Retinal pigment epithelial cell (primary cell): ENCODE measurements around the gene EXOC4.

ENCODE experiments used
- DNase-seq: peaks from one replicate; pipeline ENCODE4 v3.0.0-alpha.2; 2010; ENCODE audit warnings: low read depth
- H3K4me3 ChIP-seq: 2 replicates; pipeline ENCODE4 v1.5.1; 2011; ENCODE audit warnings: mild to moderate bottlenecking, low read length, control low read depth, moderate library complexity
- CTCF ChIP-seq: conservative IDR thresholded peaks from 2 replicates; pipeline ENCODE4 v1.5.1; 2011; ENCODE audit warnings: low read depth, low read length, control low read depth, inconsistent platforms

EXOC4 gene

GRCh38 chr7:133556048-133556447 lies 303.2 kb downstream of the EXOC4 start:
- DNase-seq = no peak
- H3K4me3 ChIP-seq = no peak overlapping the region
- no peak for TF ChIP-seq CTCF

DNA sequence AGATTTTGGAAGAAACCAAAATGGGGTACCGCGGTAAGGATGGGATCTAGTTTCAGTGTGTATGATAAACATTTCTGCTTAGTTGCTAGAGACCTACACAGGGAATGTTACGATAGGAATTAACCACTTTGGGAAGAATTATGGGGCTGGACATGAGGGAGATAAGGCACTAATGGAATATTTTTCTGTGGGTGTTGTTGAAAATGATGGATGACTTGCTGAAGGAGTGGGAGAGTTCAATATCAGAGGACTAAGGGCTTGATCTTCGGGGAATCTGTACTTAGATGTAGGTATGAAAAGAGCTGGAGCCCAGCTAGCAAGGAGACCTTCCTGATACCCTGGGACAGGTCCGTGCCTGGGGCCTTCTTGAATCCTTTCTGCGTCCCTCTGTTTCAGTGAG lies 303.7 kb downstream of the EXOC4 start:
- TF ChIP-seq CTCF = no peak
- no peak for DNase-seq

DNA sequence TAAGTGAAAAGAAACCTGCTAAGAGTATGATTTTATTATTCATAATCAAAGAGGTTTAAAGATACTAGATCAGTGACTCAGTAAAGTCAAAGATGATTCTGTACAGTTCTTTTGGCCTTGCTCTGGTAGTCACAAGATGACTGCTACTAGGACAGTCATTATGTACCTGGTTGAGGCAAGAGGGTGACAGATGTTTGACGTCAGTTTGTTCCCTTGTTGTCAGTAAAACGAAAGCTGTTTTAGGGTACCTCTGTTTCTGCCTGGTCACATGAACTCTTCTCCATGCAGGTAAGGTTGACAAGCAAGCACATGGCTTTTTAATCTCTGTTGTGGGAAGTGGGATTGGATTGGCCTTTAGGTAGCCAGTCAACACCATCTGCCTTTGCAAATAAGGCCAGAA lies 308.0 kb downstream of the EXOC4 start:
- no peak overlapping the region for H3K4me3 ChIP-seq
- no peak for TF ChIP-seq CTCF
- DNase-seq = no peak

More for the DNA sequence above, 303.7 kb downstream of the EXOC4 start:
- no peak overlapping the region for H3K4me3 ChIP-seq

DNA sequence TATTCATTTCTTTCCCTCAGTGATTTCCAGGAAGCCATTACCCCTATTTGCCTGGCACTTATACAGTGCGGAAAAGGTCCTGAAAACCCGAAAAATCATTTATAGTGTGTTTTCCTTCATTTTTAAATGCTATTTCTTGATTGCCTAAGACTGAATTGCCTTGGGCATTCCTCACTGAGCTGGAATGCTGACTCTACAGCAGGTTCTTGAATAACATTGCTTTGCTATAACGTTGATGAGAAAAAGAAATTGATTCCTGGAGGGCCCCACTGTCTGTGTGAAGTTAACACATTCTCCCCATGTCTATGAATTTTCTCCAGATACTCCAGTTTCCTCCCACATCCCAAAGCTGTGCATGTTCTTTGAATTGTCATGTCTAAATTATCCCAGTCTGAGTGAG lies 308.5 kb downstream of the EXOC4 start:
- TF ChIP-seq CTCF = no peak
- DNase-seq = no peak
- no peak overlapping the region for H3K4me3 ChIP-seq

- no peak overlapping the region for H3K4me3 ChIP-seq
- no peak for TF ChIP-seq CTCF
- DNase-seq = peak; percentile 39
These were observed 309.7 kb downstream of the EXOC4 start for GRCh38 chr7:133562621-133563020.

DNA sequence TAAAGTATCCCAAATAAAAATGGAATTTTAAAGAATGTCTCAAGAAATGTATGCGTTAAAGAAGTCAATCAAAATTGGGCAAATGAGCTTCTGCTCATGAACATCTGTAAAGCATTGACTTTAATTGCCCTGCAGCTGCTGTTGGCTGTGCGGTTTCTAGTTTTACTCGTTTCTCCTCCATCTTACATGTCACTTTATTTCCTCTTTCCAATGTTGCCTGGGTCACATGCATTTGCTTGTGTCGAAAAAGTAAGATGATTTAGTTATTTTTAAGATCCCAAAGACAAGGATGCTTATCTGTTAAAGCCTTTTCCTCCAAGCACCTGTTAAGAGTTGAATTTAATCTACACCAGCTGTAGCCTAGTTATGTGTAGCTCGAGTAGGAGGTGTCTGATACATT lies 310.4 kb downstream of the EXOC4 start:
- TF ChIP-seq CTCF = no peak
- no peak for DNase-seq
- H3K4me3 ChIP-seq = no peak overlapping the region

DNA sequence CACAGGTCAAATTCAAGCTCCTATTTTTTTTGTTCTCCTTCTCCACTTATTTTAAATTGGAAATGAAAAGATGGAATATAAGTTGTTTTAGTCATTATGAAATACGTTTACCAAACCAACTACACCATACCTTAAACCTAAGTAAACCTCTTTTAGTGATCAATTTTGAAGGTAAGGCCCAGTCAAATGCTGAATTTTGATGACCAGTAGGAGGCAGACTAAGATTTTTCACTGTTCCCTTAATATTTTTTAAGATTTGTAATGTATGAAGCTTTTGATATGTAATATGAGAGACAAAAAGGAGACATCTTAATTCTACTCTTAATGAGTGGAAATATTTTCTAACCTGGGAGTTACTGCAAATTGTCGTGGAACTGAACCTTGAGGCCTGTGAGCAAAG lies 311.6 kb downstream of the EXOC4 start:
- no peak overlapping the region for H3K4me3 ChIP-seq
- TF ChIP-seq CTCF = peak; percentile 18
- DNase-seq = no peak
